OCI-LY3 (cell line): Measurements from ENCODE around the gene DNAJC15.

Experiments
- CTCF ChIP-seq: fragments of 200-600, 300-600 bp; sonication (generic); IDR thresholded peaks from 2 replicates; pipeline ENCODE4 v1.5.1; 2014; ENCODE audit warnings: antibody characterized with exemption, low read length, low read depth
- EZH2phosphoT487 ChIP-seq: fragments of 200-600 bp; shearing (Covaris generic); IDR thresholded peaks from 2 replicates; pipeline ENCODE4 v1.6.1; 2018; ENCODE audit warnings: antibody characterized with exemption, mixed run types, low read depth

GRCh38 chr13:43095771-43096719 lies 72.7 kb downstream of the DNAJC15 start:
- TF ChIP-seq CTCF (no peak), EZH2phosphoT487 (no peak)
